ENCODE data around the gene RETN.

Gene RETN

DNA sequence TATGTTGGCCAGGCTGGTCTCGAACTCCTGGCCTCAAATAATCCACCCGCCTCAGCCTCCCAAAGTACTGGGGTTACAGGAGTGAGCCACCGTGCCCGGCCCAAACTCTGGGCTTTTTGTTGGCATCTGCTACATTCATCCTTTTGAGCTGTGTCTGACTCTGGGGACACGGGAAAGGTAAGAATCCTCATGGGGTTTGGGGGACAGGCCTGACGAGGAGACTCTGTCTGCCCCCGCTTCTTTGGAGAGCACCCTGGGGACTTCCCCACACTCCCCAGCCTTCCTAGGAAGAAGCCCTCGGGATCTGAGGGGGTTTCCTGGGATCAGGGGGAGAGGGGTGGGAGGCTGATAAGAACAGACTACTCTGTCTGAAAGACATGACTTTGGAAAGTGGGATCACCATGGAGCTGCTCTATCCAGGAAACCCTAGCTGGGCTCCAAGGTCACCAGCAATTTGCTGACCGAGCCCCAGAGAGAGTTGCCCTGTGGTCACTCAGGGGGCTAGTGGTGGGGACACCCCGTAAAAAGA lies 41.1 kb downstream of the RETN start:
- DNase-seq (ENCODE audit: insufficient read length, low spot score) (no peak), FAIRE-seq (no peak)
- no peak for TF ChIP-seq POLR2A (IDR thresholded peaks at IDR 0.05; ENCODE audit: low read depth, low read length)

DNA sequence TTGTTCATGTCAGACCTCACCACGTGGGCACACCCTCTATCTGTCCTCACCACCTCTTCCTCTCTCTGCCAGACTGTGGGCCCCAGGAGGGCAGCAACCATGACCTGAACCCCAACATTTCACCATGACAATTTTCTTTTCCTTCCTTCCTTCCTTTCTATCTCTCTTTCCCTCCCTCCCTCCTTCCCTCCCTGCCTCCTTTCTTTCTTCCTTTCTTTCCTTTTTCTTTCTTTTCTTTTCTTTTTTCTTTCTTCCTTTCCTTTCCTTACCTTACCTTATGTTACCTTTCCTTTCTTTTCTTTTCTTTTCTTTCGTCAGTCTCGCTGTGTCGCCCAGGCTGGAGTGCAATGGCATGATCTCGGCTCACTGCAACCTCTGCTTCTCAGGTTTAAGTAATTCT lies 41.8 kb downstream of the RETN start:
- no peak for TF ChIP-seq POLR2A (IDR thresholded peaks at IDR 0.05; ENCODE audit: low read depth, low read length)
- FAIRE-seq (no peak), DNase-seq (ENCODE audit: insufficient read length, low spot score) (no peak)

- no peak for TF ChIP-seq POLR2A (IDR thresholded peaks at IDR 0.05; ENCODE audit: low read depth, low read length)
- DNase-seq (ENCODE audit: insufficient read length, low spot score) (no peak), FAIRE-seq (no peak)
Measured at GRCh38 chr19:7715671-7716070, 46.8 kb downstream of the RETN start.

DNA sequence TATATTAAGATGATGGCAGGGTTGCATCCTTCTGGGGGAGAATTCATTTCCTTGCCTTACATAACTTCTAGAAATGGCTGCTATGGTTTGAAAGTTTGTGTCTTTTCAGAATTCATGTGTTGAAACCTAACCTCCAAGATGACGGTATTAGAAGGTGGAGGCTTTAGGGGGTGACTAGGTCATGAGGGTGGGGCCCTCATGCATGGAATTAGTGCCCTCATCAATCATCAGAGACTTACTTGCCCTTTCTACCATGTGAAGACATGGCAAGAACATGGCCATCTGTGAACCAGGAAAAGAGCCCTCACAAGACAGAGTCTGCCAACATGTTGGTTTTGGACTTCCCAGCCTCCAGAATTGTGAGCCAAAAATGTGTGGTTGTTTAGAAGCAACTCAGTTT lies 47.9 kb downstream of the RETN start:
- DNase-seq (ENCODE audit: insufficient read length, low spot score) (no peak), FAIRE-seq (no peak)
- no peak for TF ChIP-seq POLR2A (IDR thresholded peaks at IDR 0.05; ENCODE audit: low read depth, low read length)

DNA sequence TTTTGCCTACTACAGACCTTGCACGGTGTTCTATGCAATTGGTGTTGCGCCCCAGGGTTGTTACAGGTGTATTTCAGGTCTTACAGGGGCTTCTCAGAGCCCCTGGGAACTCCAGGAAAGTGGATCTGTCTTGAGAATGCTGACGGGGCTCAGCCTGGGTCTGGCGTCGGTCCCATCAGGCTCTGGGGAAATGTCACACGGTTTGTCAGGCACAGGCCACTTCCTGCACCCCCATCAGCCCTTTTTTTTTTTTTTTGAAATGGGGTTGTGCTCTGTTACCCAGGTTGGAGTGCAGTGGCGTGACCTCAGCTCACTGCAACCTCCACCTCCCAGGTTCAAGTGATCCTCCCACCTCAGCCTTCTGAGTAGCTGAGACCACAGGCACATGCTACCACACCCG lies 49.8 kb downstream of the RETN start:
- TF ChIP-seq POLR2A (IDR thresholded peaks at IDR 0.05; ENCODE audit: low read depth, low read length): no peak
- FAIRE-seq: no peak
- no peak for DNase-seq (ENCODE audit: insufficient read length, low spot score)
